Smooth muscle cell (in vitro differentiated cells): ENCODE results near the gene MARK1. TPM values are rescaled to one million over a fixed set of nuclear protein-coding genes. Genes with fewer than 3 reads are reported as not detected.

Experiments
- DNase-seq: peaks from one replicate; lab custom pipeline; 2025; ENCODE audit not compliant: unreplicated experiment; lab: John Stamatoyannopoulos, UW
- H2AFZ ChIP-seq: fragments of 200-600 bp; sonication (generic); 2 replicates; pipeline ENCODE4 v1.6.0; 2016; ENCODE audit warnings: antibody characterized with exemption, low read depth, mild to moderate bottlenecking
- H3F3A ChIP-seq: fragments of 200-600 bp; sonication (generic); 2 replicates; pipeline ENCODE4 v1.6.0; 2017; ENCODE audit warnings: antibody characterized with exemption, low read depth
- H3K27ac ChIP-seq: fragments of 200-600 bp; sonication (generic); 2 replicates; pipeline ENCODE4 v1.5.1; 2016; ENCODE audit warnings: low read depth, mild to moderate bottlenecking
- H3K27me3 ChIP-seq: fragments of 200-600 bp; sonication (generic); 2 replicates; pipeline ENCODE4 v1.6.1; 2016; ENCODE audit warnings: low read depth, mild to moderate bottlenecking
- H3K36me3 ChIP-seq: fragments of 200-600 bp; sonication (generic); 2 replicates; pipeline ENCODE4 v1.5.1; 2016; ENCODE audit warnings: low read depth
- H3K4me1 ChIP-seq: fragments of 200-600 bp; sonication (generic); 2 replicates; pipeline ENCODE4 v1.5.1; 2016; ENCODE audit warnings: low read depth
- H3K4me2 ChIP-seq: fragments of 200-600 bp; sonication (generic); 2 replicates; pipeline ENCODE4 v1.6.0; 2016; ENCODE audit warnings: mild to moderate bottlenecking
- H3K4me3 ChIP-seq: fragments of 200-600 bp; sonication (generic); 2 replicates; pipeline ENCODE4 v1.5.1; 2016; ENCODE audit warnings: mild to moderate bottlenecking
- H3K79me2 ChIP-seq: fragments of 200-600 bp; sonication (generic); 2 replicates; pipeline ENCODE4 v1.6.0; 2016; ENCODE audit warnings: low read depth, mild to moderate bottlenecking
- H3K9ac ChIP-seq: fragments of 200-600 bp; sonication (generic); 2 replicates; pipeline ENCODE4 v1.6.0; 2016; ENCODE audit warnings: low read depth
- H3K9me3 ChIP-seq: fragments of 200-600 bp; sonication (generic); replicated peaks from 2 replicates; pipeline ENCODE4 v1.5.1; 2016; ENCODE audit warnings: low read depth
- H4K20me1 ChIP-seq: fragments of 200-600 bp; sonication (generic); 2 replicates; pipeline ENCODE4 v1.6.0; 2016; ENCODE audit warnings: low read depth
- WGBS: methylation state at CpG from one replicate; pipeline ENCODE4 v1.1.7; 2016; ENCODE audit warnings: low lambda C conversion rate; 5-methylcytosine and 5-hydroxymethylcytosine counted together
- polyA plus RNA-seq: library from polyadenylated mRNA; unstranded; fragments of >200 nt; fragmentation: Nextera tagmentation; extraction: Ambion mirVana; gene quantifications from 2 replicates; pipeline ENCODE4 v1.2.1, GENCODE V29; 2016
- total RNA-seq: library from RNA; depleted of rRNA; stranded (reverse); fragments of >200 nt; gene quantifications from 2 replicates; pipeline ENCODE4 v1.2.3, GENCODE V29; 2014
- TF ChIP-seq, protein P1 (sequence below): fragments of 200-600 bp; sonication (generic); IDR thresholded peaks from 2 replicates; pipeline ENCODE4 v1.5.1; 2017; ENCODE audit warnings: borderline replicate concordance, mild to moderate bottlenecking, antibody characterized with exemption; ENCODE audit not compliant: insufficient read depth, poor library complexity, severe bottlenecking

Gene MARK1
- total and polyA plus RNA-seq, 2 experiments from 2014 or later: 4.4 to 5.5 TPM

DNA sequence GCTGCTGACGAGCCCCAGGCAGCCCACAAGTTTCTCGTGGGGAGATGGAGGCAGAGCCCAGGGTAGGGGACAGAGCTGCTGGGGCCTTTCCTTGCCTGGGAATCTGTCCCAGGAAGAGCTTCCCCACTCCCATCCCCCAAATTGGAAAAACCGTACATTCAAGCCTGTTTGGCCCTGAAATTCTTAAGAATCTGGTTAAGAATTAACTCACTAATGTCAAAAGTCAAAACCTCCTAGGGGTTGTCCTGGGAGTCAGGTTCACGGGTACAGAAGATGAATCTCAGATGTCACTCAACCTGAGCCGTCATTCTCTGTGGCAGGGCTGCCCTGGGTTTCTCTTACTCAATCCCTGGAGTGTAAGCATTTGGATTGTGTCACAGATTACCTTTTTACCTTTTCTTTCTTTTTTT lies 170.7 kb downstream of the MARK1 start:
- Histone ChIP-seq H3K9me3 (no peaks in the 10 kb centered on the region), H3K4me1 (no peaks in the 10 kb centered on the region), H3K27me3 (peaks cover 6% of the 10 kb centered on the region), H2AFZ (no peak overlapping the region), H3K36me3 (no peaks in the 10 kb centered on the region), H3K4me3 (no peak overlapping the region), H3K4me2 (no peak overlapping the region), H4K20me1 (no peaks in the 10 kb centered on the region), H3K79me2 (no peaks in the 10 kb centered on the region), H3F3A (no peaks in the 10 kb centered on the region), H3K9ac (no peak overlapping the region), H3K27ac (no peak overlapping the region)
- no peak for DNase-seq
- 85% methylated on average over 5 of the region's 5 CpGs for WGBS
- TF ChIP-seq, protein P1, sequence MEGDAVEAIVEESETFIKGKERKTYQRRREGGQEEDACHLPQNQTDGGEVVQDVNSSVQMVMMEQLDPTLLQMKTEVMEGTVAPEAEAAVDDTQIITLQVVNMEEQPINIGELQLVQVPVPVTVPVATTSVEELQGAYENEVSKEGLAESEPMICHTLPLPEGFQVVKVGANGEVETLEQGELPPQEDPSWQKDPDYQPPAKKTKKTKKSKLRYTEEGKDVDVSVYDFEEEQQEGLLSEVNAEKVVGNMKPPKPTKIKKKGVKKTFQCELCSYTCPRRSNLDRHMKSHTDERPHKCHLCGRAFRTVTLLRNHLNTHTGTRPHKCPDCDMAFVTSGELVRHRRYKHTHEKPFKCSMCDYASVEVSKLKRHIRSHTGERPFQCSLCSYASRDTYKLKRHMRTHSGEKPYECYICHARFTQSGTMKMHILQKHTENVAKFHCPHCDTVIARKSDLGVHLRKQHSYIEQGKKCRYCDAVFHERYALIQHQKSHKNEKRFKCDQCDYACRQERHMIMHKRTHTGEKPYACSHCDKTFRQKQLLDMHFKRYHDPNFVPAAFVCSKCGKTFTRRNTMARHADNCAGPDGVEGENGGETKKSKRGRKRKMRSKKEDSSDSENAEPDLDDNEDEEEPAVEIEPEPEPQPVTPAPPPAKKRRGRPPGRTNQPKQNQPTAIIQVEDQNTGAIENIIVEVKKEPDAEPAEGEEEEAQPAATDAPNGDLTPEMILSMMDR: no peak

DNA sequence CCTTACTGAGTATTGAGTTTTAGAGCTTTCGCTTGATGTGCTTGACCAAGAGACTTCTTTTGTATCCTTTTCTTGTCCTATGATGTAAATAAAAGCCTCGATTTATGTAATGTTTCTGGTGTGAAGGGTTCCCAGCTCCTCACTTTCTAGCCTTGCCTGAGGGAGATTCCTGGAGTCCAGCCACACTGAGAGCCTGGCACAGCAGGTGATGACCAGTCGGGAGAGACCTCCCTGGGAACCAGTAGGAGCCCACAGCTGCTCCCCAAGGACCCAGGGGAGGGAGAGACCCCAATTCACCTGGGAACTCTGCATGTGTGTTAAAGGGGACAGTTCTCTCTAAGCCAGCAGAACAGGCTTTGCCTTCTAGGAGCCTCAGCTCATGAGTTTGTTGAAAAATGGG lies 171.1 kb downstream of the MARK1 start:
- WGBS: 89% methylated on average over 3 of the region's 3 CpGs
- Histone ChIP-seq H3K9ac (no peak overlapping the region), H3K79me2 (no peaks in the 10 kb centered on the region), H3K4me3 (no peak overlapping the region), H2AFZ (no peak overlapping the region), H3F3A (no peaks in the 10 kb centered on the region), H3K4me2 (no peak overlapping the region), H4K20me1 (no peaks in the 10 kb centered on the region), H3K4me1 (no peaks in the 10 kb centered on the region), H3K27me3 (peaks cover 4% of the 10 kb centered on the region), H3K9me3 (no peaks in the 10 kb centered on the region), H3K36me3 (no peaks in the 10 kb centered on the region), H3K27ac (no peak overlapping the region)
- TF ChIP-seq, protein P1: no peak
- DNase-seq: no peak

DNA sequence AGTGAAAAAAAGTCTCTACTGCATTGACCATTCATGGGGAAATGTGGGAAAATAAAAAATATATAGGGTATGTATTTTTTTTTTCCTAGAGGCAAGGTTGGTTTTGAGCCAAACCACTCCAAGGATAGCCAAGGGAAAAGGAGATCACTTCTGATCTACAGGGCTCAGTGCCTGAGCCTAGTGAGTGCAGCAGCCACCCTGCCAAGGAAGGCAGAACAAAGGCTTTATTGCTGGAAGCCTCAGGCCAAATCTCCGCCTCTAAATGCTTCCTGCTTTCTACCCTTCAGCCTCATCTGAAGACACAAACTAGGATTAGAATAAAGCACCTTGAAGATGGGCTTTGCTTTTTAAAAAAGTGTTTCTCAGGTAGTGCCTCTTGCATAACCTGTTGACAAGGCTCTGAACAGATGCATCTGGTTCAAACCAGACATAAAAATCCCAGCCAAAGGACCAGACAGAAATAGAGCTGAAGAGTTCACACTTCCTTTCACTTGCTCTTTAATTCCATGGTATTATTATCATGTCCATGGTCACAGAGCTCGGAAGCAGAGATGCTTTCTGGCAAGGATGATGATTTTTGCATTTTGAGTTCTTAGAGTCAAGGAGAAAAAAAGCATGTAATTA lies 172.7 kb downstream of the MARK1 start:
- no peaks in the 10 kb centered on the region for H3K9me3 ChIP-seq
- no peaks in the 10 kb centered on the region for H3K4me1 ChIP-seq
- TF ChIP-seq, protein P1: no peak
- H3K27me3 ChIP-seq: peaks cover 4% of the 10 kb centered on the region
- no peak for DNase-seq
- H4K20me1 ChIP-seq: no peaks in the 10 kb centered on the region
- no peaks in the 10 kb centered on the region for H3K79me2 ChIP-seq
- H3K4me3 ChIP-seq: no peak overlapping the region
- WGBS: 67% methylated on average over 2 of the region's 2 CpGs
- H3K27ac ChIP-seq: no peak overlapping the region
- no peak overlapping the region for H2AFZ ChIP-seq
- H3K36me3 ChIP-seq: no peaks in the 10 kb centered on the region
- no peak overlapping the region for H3K9ac ChIP-seq
- no peak overlapping the region for H3K4me2 ChIP-seq
- H3F3A ChIP-seq: no peaks in the 10 kb centered on the region

- Histone ChIP-seq H3K79me2 (no peaks in the 10 kb centered on the region), H3K9ac (no peak overlapping the region), H4K20me1 (no peaks in the 10 kb centered on the region), H3K4me2 (no peak overlapping the region), H3K36me3 (no peaks in the 10 kb centered on the region), H3K27me3 (no peaks in the 10 kb centered on the region), H3K27ac (no peak overlapping the region), H3K4me1 (no peaks in the 10 kb centered on the region), H2AFZ (no peak overlapping the region), H3K9me3 (no peaks in the 10 kb centered on the region), H3F3A (no peaks in the 10 kb centered on the region), H3K4me3 (no peak overlapping the region)
- TF ChIP-seq, protein P1: no peak
- WGBS: 91% methylated on average over 6 of the region's 6 CpGs
- no peak for DNase-seq
Measured at GRCh38 chr1:220701974-220702373, 174.0 kb downstream of the MARK1 start.
